Anterior cingulate cortex (tissue), 58 donors: ENCODE measurements around the gene PHLDB2.
A peak's percentile ranks its signal among the peaks of the same experiment; 100 is the strongest.

Experiments
- DNase-seq, 58 donors: peaks; one replicate each; lab custom pipeline; 2025; lab: John Stamatoyannopoulos, UW

PHLDB2 gene

DNA sequence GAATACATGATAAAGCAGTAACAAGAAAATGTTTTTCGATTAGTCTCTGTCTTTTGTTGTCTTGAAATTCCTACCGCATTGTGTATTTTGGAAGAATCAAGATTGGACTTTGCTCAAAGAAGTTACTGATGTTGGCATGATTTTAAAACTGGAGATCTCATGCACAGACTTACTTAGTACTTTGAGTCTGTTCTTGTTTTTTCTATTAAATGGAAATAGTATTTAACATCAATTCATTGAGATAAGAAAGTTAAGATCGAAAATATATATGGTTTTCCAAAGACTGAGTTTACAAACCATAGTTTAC, 122.3 kb downstream of the PHLDB2 start:
- no peak for DNase-seq

- DNase-seq: no peak
These were observed 125.7 kb downstream of the PHLDB2 start for GRCh38 chr3:111984636-111985298.

- no peak for DNase-seq
These were observed 127.7 kb downstream of the PHLDB2 start for GRCh38 chr3:111986800-111987199.

- DNase-seq: peak in 1 of 58 donors; percentile 60
These were observed 130.1 kb downstream of the PHLDB2 start for GRCh38 chr3:111989061-111989678.

DNA sequence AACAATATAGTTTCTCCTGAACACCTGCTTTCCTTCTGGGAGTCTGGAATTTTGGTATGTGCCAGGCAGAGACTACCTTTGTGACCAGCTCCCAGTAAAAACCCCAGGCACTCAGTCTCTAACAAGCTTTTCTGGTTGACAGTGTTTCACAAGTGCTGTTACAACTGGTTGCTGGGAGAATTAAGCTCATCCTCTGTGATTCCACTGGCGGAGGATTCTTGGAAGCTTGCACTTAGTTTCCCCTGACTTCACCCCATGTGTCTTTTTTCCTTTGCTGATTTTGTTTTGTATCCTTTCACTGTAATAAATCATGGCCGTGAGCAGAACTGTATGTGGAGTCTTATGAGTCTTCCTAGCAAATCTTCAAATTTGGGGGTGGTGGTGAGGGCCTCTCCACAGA, 134.0 kb downstream of the PHLDB2 start:
- DNase-seq: no peak

DNA sequence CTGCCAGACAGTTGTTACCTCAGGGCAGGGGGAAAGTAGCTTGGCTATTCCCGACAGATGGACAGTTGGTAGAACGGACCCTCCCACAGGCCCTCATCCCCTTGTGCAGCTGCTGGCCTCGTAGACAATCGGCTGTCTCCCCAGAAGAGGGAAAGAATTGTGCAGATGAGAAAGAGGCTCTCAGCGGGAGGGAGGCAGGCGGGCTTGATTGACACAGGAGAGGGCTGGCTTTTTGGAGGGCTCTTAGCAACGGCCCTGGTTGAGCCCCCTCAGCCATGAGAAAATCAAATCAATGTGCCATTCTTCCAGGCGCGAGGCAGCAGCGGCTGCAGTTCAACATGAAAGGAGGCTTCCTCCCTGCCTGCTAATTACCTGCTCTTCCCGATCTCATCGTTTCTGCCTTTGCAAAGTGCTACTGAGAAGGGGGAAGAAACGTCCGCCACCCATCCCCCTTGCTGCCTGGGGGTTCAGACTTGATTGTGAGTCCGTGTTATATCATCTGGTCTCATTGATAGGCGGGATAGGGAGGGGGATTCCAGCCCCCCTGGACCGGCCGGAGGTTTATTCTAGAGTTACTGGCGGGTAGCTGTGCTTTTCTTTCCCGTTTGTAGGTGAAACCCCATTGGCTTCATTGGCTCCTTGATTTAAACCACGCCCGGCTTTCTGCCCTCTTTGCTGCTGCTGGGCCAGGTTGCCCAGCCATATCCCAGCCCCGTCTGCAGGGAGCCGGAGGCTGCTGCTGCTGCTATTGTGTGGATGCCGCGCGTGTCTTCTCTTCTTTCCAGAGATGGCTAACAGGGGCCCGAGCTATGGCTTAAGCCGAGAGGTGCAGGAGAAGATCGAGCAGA, 139.8 kb downstream of the PHLDB2 start, which contains the start of gene TAGLN3:
TSS of gene TAGLN3 (plus strand) at position 287 of the 848 bp plus-strand sequence. CDS start at position 788, 501 bp downstream.
- peak in 49 of 58 donors; percentile 17 to 76 (median 54) for DNase-seq

DNA sequence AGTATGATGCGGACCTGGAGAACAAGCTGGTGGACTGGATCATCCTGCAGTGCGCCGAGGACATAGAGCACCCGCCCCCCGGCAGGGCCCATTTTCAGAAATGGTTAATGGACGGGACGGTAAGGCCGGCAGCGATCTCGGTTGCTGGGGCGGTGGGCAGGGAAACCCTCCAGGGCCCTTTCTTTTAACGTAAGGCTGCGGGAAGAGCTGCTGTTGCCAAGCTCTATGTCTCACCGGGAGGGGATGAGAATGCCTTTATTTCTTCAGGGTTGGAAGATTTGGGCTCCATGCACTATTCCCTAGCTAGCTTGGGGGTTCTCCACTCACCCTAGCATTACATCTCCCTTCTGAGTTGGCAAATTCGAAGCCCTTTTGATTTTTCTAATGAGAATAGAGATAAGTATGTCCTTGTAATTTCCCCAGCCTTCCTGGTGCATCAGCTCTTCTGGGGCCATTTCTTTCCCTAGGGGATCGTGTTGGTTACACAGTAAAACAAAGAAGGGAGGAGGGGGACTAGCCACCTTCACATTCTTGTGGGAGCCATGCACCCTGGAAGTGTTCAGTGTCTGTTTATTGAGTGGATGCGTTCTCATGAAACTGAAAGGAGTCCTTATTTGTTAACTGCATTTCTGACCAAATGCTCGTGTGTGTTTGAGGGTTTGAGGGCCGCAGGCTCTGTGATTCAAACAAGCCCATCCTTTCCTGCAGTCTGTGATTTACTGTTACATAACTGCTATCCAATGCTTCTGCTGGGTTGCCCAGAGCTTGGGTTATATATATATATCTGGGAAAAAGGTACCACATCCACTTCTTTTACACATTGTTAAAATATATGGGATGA, 140.6 kb downstream of the PHLDB2 start:
- DNase-seq: peak in 8 of 58 donors; percentile 14 to 69 (median 32)

- DNase-seq: peak in 2 of 58 donors; percentile 12 to 26
These were observed 141.3 kb downstream of the PHLDB2 start for GRCh38 chr3:112000367-112000771.

DNA sequence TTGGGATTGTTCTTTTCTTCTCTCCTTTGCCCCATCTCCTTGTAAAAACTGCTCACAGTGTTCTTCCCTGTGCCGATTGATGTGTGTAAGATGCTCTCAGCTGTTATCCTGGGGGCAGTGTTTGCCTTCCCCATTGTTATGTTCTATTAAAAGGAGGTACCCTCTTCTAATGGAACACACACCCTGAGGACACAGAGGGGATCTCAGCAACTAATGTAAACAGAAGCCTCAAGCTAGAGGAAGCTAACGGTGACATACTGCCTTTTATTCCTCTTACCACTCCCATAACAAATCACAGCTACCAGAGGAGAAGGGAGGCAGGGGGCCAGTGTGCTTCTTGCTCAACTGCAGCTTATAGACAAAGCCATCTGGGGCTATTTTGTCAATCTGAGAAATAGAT, 141.9 kb downstream of the PHLDB2 start:
- no peak for DNase-seq

DNA sequence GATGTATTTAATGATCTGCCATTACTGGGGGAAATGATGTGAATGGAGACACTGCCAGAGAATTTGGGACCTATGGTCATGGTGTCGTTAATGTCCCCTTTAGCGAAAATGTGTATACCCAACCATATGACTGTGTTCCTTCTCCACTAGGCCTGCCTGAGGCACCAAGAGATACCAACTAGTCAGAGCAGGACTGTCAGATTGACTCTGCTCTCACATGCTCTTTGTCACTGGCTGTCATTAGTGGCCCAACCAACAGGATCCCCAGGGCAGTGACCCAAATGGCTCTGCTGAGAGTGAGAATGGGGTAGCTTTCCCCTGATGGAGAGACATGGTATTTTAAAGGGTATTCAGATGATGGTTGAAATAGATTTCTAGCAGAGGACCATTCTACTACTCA, 142.5 kb downstream of the PHLDB2 start:
- DNase-seq: no peak

GRCh38 chr3:112002096-112002971, 143.3 kb downstream of the PHLDB2 start:
- peak in 15 of 58 donors; percentile 9 to 56 (median 32) for DNase-seq

- DNase-seq: no peak
These were observed 144.4 kb downstream of the PHLDB2 start for GRCh38 chr3:112003321-112004080.

DNA sequence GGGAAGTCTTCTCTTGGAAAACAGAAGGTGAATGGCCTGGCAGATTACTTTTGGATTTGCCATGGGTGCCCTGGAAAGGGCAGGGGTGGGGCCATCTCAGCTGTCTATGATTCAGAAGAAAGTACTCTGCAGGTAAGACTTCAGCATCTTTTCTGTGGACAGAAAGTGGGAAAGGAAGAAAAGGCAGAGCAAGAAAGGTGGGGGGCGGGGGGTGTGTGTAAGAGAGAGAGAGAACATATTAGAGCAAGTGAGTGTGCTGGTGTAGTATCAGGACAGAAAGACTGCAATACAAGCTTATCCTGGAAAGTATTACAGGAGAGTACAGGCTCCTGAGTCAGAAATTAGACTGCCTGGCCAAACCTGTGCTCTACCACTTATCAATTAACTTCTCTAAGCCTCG, 145.1 kb downstream of the PHLDB2 start:
- no peak for DNase-seq

- DNase-seq: no peak
These were observed 145.6 kb downstream of the PHLDB2 start for GRCh38 chr3:112004669-112005068.

- DNase-seq: no peak
These were observed 146.1 kb downstream of the PHLDB2 start for GRCh38 chr3:112005091-112005672.

DNA sequence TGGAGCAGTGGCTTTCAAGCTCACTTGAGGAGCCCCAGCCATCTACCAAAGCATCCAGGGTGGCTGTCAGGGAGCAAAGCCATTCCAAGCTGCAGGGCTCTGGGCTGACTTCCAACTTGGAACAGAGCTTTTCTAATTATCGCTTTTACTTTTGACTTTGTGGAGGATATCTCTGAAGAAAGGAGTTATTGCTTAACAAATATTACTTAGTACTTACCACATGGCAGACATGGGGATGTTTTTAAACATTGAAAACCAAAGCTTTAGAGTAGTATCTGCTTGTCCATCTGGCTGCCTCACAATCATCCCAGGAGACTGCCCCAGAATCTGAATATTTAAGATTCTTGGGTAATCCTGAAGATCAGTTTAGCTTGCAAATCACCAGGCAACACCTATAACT, 148.6 kb downstream of the PHLDB2 start:
- DNase-seq: no peak

DNA sequence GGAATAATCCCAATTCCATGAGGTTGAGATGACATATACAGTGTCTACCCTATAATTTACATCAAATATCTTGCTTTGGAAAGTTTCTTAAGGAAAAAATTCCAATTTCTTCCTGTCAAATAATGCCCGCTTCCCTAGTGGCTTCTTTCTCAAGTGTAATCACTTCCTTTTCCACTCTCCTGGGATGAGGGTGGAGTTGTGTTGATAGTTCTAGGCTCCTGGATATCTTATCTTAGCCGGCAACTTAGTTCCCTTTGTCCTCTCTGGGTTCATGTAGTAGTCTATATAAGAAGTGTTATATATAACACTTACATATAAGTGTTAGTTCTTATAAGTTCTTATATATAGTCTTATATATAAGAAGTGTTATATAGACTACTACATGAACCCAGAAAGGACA, 150.6 kb downstream of the PHLDB2 start:
- DNase-seq: no peak

- DNase-seq: no peak
These were observed 151.6 kb downstream of the PHLDB2 start for GRCh38 chr3:112010636-112011035.
